ENCODE results near the gene PDK2. TPM values are rescaled to one million over a fixed set of nuclear protein-coding genes. Genes with fewer than 3 reads are reported as not detected.

Gene PDK2
- total RNA-seq, 1 experiment from 2014 or later = 20.4 TPM

DNA sequence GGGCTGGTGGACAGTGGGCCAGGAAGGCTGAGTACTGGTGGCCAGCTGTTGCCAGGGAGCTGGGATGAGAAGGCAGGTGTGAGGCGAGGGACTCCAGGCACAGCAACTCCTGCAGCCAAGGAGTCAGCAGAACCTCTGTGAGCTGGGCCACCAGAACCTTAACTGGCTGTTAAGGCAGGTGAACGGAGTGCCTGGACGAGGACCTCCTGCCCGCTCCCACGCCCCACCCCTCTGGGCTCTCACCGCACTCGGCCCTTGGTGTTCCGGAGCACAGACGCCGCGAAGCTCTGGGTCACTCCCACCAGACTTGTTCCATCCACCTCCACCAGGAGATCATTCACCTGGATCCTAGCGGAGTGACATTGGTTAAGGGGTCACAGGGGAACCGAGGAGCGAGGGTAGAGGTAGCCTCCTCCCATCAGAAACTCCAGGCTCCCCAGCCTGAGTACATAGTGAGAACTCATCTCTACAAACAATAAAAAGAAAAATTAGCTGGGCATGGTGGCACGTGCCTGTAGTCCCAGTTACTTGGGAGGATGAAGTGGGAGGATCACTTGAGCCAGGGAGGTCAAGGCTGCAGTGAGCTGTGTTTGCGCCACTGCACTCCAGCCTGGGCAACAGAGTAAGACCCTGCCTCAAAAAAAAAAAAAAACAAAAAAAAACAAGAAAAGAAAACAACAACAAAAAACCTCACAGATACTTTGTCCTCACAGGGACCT lies 46.0 kb downstream of the PDK2 start:
- H3K9me3 ChIP-seq (ENCODE audit: low read depth, low read length, poor library complexity, severe bottlenecking) = no peaks in the 10 kb centered on the region
- peaks cover under 1% of the 10 kb centered on the region for H3K4me1 ChIP-seq (ENCODE audit: insufficient read depth, low read length, poor library complexity, severe bottlenecking)
- intact Hi-C loops (cut with micrococcal nuclease; ENCODE audit: unreplicated experiment) = no loop called here
- H3K36me3 ChIP-seq (ENCODE audit: insufficient read depth, low read length, poor library complexity, severe bottlenecking) = peaks cover 91% of the 10 kb centered on the region
- H3K27me3 ChIP-seq (replicated peaks; ENCODE audit: insufficient read depth, low read depth, low read length, poor library complexity) = no peaks in the 10 kb centered on the region
- CTCF ChIA-PET = interaction anchor here (2.5 kb wide), 1 partner anchor 20 kb away, joined by 5 read pairs; no protein-coding TSS in a partner anchor
- no TSS peak for BruUV-seq (replicated peaks)
- no peak for TF ChIP-seq EZH2 (IDR thresholded peaks at IDR 0.05; ENCODE audit: borderline replicate concordance, low read depth, low read length, poor library complexity, severe bottlenecking)
- TF ChIP-seq, protein P1, sequence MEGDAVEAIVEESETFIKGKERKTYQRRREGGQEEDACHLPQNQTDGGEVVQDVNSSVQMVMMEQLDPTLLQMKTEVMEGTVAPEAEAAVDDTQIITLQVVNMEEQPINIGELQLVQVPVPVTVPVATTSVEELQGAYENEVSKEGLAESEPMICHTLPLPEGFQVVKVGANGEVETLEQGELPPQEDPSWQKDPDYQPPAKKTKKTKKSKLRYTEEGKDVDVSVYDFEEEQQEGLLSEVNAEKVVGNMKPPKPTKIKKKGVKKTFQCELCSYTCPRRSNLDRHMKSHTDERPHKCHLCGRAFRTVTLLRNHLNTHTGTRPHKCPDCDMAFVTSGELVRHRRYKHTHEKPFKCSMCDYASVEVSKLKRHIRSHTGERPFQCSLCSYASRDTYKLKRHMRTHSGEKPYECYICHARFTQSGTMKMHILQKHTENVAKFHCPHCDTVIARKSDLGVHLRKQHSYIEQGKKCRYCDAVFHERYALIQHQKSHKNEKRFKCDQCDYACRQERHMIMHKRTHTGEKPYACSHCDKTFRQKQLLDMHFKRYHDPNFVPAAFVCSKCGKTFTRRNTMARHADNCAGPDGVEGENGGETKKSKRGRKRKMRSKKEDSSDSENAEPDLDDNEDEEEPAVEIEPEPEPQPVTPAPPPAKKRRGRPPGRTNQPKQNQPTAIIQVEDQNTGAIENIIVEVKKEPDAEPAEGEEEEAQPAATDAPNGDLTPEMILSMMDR (conservative IDR thresholded peaks at IDR 0.05; ENCODE audit: low read depth, low read length) = no peak
- POLR2A ChIA-PET (ENCODE audit: low non-redundant PET) = no interaction called here
- H3K4me3 ChIP-seq (ENCODE audit: low read depth, low read length, poor library complexity, severe bottlenecking) = no peak overlapping the region
- H3K27ac ChIP-seq (ENCODE audit: low read depth, low read length, poor library complexity, severe bottlenecking) = no peak overlapping the region
- no peak for DNase-seq (ENCODE audit: low spot score)

DNA sequence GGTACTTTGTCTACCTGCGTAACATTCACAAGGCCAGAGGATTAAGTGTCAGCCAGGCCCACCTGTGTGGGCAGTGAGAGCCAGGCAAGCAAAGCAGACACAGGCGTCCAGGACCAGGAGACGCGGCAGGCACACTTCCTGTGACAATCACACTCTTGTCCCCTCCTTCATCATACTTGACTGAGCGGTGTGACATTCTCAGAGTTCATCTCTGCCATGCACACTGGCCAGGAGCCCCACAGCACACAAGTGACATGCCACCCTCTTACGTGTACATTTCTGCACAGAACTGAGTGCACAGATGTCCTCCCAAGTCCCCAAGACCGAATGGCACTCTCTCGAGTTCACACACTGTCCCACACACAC lies 46.6 kb downstream of the PDK2 start:
- H3K27me3 ChIP-seq (replicated peaks; ENCODE audit: insufficient read depth, low read depth, low read length, poor library complexity) = no peaks in the 10 kb centered on the region
- intact Hi-C loops (cut with micrococcal nuclease; ENCODE audit: unreplicated experiment) = no loop called here
- no peak overlapping the region for H3K4me3 ChIP-seq (ENCODE audit: low read depth, low read length, poor library complexity, severe bottlenecking)
- no peak overlapping the region for H3K27ac ChIP-seq (ENCODE audit: low read depth, low read length, poor library complexity, severe bottlenecking)
- peaks cover 6% of the 10 kb centered on the region for H3K4me1 ChIP-seq (ENCODE audit: insufficient read depth, low read length, poor library complexity, severe bottlenecking)
- TF ChIP-seq EZH2 (IDR thresholded peaks at IDR 0.05; ENCODE audit: borderline replicate concordance, low read depth, low read length, poor library complexity, severe bottlenecking) = no peak
- TF ChIP-seq, protein P1 (conservative IDR thresholded peaks at IDR 0.05; ENCODE audit: low read depth, low read length) = no peak
- DNase-seq (ENCODE audit: low spot score) = no peak
- peaks cover 87% of the 10 kb centered on the region for H3K36me3 ChIP-seq (ENCODE audit: insufficient read depth, low read length, poor library complexity, severe bottlenecking)
- CTCF ChIA-PET = no interaction called here
- POLR2A ChIA-PET (ENCODE audit: low non-redundant PET) = interaction anchor here (0.7 kb wide), 1 partner anchor 225 kb away, joined by 3 read pairs; no protein-coding TSS in a partner anchor
- H3K9me3 ChIP-seq (ENCODE audit: low read depth, low read length, poor library complexity, severe bottlenecking) = no peaks in the 10 kb centered on the region
- no TSS peak for BruUV-seq (replicated peaks)

- POLR2A ChIA-PET (ENCODE audit: low non-redundant PET) = no interaction called here
Observed at GRCh38 chr17:50143461-50144176, 48.5 kb downstream of the PDK2 start.

More at GRCh38 chr17:50143461-50144176, 48.5 kb downstream of the PDK2 start:
- no peak for TF ChIP-seq EZH2 (IDR thresholded peaks at IDR 0.05; ENCODE audit: borderline replicate concordance, low read depth, low read length, poor library complexity, severe bottlenecking)
- TF ChIP-seq, protein P1 (conservative IDR thresholded peaks at IDR 0.05; ENCODE audit: low read depth, low read length) = no peak
- Histone ChIP-seq H3K27ac (ENCODE audit: low read depth, low read length, poor library complexity, severe bottlenecking) (no peak overlapping the region), H3K27me3 (replicated peaks; ENCODE audit: insufficient read depth, low read depth, low read length, poor library complexity) (no peaks in the 10 kb centered on the region), H3K4me1 (ENCODE audit: insufficient read depth, low read length, poor library complexity, severe bottlenecking) (peaks cover 23% of the 10 kb centered on the region), H3K9me3 (ENCODE audit: low read depth, low read length, poor library complexity, severe bottlenecking) (no peaks in the 10 kb centered on the region), H3K36me3 (ENCODE audit: insufficient read depth, low read length, poor library complexity, severe bottlenecking) (peaks cover 68% of the 10 kb centered on the region), H3K4me3 (ENCODE audit: low read depth, low read length, poor library complexity, severe bottlenecking) (no peak overlapping the region)
- DNase-seq (ENCODE audit: low spot score) = no peak
- no TSS peak for BruUV-seq (replicated peaks)
- intact Hi-C loops (cut with micrococcal nuclease; ENCODE audit: unreplicated experiment) = no loop called here
- CTCF ChIA-PET = no interaction called here

Data from A673 (cell line).